Thoracic aorta (tissue), 2 donors: Measurements from ENCODE around the gene BICRA. TPM values are rescaled to one million over a fixed set of nuclear protein-coding genes. Genes with fewer than 3 reads are reported as not detected.

ENCODE experiments used
- ATAC-seq: fragments of 150-250 bp; one replicate; pipeline ENCODE4 v1.8.0; 2017; ENCODE audit warnings: low read depth; ENCODE audit not compliant: insufficient number of reproducible peaks, low FRiP score
- DNase-seq: peaks from one replicate; pipeline ENCODE4 v3.0.0-alpha.2; 2020; ENCODE audit warnings: low spot score
- H3K27ac ChIP-seq, 2 donors: fragments of 200-600 bp; sonication (generic); 1 replicate in 1 of 2; 2 replicates in 1 of 2; pipeline ENCODE4 v1.5.1; 2016; ENCODE audit warnings: mild to moderate bottlenecking in 2 of 2, moderate library complexity in 2 of 2
- H3K27me3 ChIP-seq: fragments of 200-600 bp; sonication (generic); replicated peaks from 2 replicates; pipeline ENCODE4 v1.6.0; 2016; ENCODE audit warnings: mild to moderate bottlenecking; ENCODE audit not compliant: insufficient read depth
- H3K36me3 ChIP-seq: fragments of 200-600 bp; sonication (generic); one replicate; pipeline ENCODE4 v1.5.1; 2016
- H3K4me1 ChIP-seq, 2 donors: fragments of 200-600 bp; sonication (generic); 1 replicate in 1 of 2; 2 replicates in 1 of 2; pipeline versions ENCODE4 v1.5.1 to v1.6.0; 2016; ENCODE audit warnings: low read depth in 2 of 2, mild to moderate bottlenecking in 1 of 2; ENCODE audit not compliant: control insufficient read depth in 1 of 2
- H3K4me3 ChIP-seq: fragments of 200-600 bp; sonication (generic); 2 replicates; pipeline ENCODE4 v1.5.1; 2016; ENCODE audit warnings: mild to moderate bottlenecking
- H3K9me3 ChIP-seq: fragments of 200-600 bp; sonication (generic); 2 replicates; pipeline ENCODE4 v1.5.1; 2016
- CTCF ChIP-seq: fragments of 200-600 bp; sonication (generic); IDR thresholded peaks from one replicate; pipeline ENCODE4 v1.5.1; 2019; ENCODE audit warnings: antibody characterized with exemption
- total RNA-seq, 2 donors: library from RNA; depleted of rRNA; stranded (reverse); fragments of >200 nt; gene quantifications; one replicate each; pipeline versions ENCODE4 v1.1.0 to v1.2.3, GENCODE V29; 2016

BICRA gene
- total RNA-seq, 2 donors from 2014 or later, result 10.8 to 18.4 TPM

- no peaks in the 10 kb centered on the region for H3K4me1 ChIP-seq
- ATAC-seq, result no peak
- no peak overlapping the region for H3K4me3 ChIP-seq
- H3K9me3 ChIP-seq, result no peaks in the 10 kb centered on the region
- DNase-seq, result no peak
- no peak for TF ChIP-seq CTCF
- no peak overlapping the region for H3K27ac ChIP-seq
- H3K36me3 ChIP-seq, result no peaks in the 10 kb centered on the region
- no peaks in the 10 kb centered on the region for H3K27me3 ChIP-seq
Observed at GRCh38 chr19:47646924-47647323, 38.0 kb downstream of the BICRA start.

DNA sequence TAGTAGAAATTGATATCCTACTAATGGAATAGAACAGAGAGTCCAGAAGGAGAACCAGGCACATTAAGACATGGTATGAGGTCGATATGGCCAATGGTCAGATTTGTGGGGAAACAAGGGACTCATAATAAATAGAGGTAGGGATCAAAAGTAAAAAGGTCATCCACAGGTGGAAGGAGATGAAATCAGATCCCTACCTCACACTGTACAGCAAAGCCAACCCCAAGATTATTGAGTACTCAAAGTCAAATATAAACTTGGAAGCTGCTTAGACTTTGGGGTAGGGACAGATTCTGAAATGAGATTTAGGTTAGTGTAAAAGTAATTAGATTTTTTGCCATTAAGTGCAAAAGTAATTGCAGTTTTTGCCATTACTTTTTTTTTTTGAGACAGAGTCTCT, 40.7 kb downstream of the BICRA start:
- no peak overlapping the region for H3K27ac ChIP-seq
- no peaks in the 10 kb centered on the region for H3K36me3 ChIP-seq
- H3K27me3 ChIP-seq, result no peaks in the 10 kb centered on the region
- H3K4me1 ChIP-seq, result no peaks in the 10 kb centered on the region
- TF ChIP-seq CTCF, result no peak
- H3K9me3 ChIP-seq, result no peaks in the 10 kb centered on the region
- DNase-seq, result no peak
- no peak overlapping the region for H3K4me3 ChIP-seq
- ATAC-seq, result no peak

DNA sequence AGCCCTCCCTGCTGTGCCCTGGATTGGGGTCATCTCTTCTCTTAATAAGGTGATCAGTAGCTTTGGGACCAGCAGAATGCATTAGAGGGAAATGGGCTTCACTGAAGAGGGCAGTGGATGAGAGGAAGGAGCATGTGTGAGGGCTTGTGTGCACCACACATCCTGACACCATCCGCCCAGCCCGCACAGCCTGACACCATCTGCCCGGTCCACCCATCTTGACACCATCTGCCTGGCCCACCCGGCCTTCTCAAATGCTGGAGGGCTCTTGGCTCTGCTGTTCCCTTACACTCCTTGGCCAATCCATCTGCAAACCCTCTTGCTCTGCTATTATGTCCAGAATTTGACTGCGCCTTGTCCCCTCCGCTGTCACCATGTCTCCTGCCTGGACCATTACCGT, 41.8 kb downstream of the BICRA start:
- no peaks in the 10 kb centered on the region for H3K9me3 ChIP-seq
- ATAC-seq (no peak), DNase-seq (no peak)
- no peaks in the 10 kb centered on the region for H3K36me3 ChIP-seq
- no peak overlapping the region for H3K27ac ChIP-seq
- no peak for TF ChIP-seq CTCF
- H3K4me1 ChIP-seq, result no peaks in the 10 kb centered on the region
- no peaks in the 10 kb centered on the region for H3K27me3 ChIP-seq
- no peak overlapping the region for H3K4me3 ChIP-seq

DNA sequence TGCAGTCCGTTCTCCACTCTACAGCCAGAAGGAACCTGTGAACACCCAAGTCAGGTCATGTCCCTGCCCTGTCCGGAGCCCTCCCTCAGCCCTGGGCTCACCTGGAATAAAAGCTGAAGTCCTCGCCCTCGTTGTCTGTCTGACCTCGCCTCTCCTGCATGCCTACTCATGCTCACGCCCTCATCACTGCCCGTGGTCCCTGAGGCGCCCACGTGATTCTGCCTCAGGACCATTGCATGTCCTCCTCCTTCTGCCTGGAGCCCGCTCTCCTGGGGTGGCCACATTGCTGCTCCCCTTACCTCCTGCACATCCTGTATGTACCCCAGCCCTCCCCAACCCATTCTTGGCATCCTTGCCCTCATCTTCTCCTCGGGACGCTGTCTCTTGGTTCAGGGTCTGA, 42.2 kb downstream of the BICRA start:
- TF ChIP-seq CTCF, result no peak
- Histone ChIP-seq H3K9me3 (no peaks in the 10 kb centered on the region), H3K27me3 (no peaks in the 10 kb centered on the region), H3K36me3 (no peaks in the 10 kb centered on the region), H3K4me1 (no peaks in the 10 kb centered on the region), H3K4me3 (no peak overlapping the region), H3K27ac (no peak overlapping the region)
- ATAC-seq (no peak), DNase-seq (no peak)

DNA sequence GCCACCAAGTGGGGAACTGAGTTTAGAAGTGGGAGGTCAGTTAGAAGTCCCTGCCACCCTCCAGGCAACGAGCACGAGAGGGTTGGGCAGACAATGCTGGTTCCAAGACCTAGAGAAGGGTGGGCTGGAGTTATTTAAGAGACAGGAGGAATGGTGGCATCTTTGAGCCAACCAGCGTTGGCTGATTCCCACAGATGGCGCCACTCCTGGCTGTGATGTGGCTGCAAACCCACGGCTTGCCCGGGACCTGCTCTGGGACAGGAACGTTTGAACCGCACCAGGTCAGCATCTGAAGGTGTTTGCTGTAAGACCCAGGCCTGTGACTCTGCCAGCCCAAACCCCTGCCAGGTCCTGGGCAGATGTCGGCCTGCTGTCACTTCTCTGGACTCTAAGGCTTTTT, 42.8 kb downstream of the BICRA start:
- DNase-seq, result no peak

More for the DNA sequence above, 42.8 kb downstream of the BICRA start:
- ATAC-seq, result no peak
- no peaks in the 10 kb centered on the region for H3K9me3 ChIP-seq
- H3K36me3 ChIP-seq, result no peaks in the 10 kb centered on the region
- H3K4me1 ChIP-seq, result no peaks in the 10 kb centered on the region
- H3K27me3 ChIP-seq, result no peaks in the 10 kb centered on the region
- H3K4me3 ChIP-seq, result no peak overlapping the region
- no peak for TF ChIP-seq CTCF
- H3K27ac ChIP-seq, result no peak overlapping the region
